ENCODE results near the gene WWOX.

GRCh38 chr16:78291604-78292003 lies 192.2 kb downstream of the WWOX start:
- TF ChIP-seq EP300 (IDR thresholded peaks at IDR 0.05), result no peak
- no peak for TF ChIP-seq POLR2A (IDR thresholded peaks at IDR 0.05)
- no peak for TF ChIP-seq CTCF (IDR thresholded peaks at IDR 0.05)
- no peak for TF ChIP-seq POLR2AphosphoS5 (IDR thresholded peaks at IDR 0.05)

Data from gastroesophageal sphincter (tissue), 3 donors.